ENCODE measurements around the gene ITGA7.

- no peak for TF ChIP-seq CTCF (IDR thresholded peaks at IDR 0.05)
- TF ChIP-seq EP300 (IDR thresholded peaks at IDR 0.05): no peak
- no peak for TF ChIP-seq POLR2A (IDR thresholded peaks at IDR 0.05)
- TF ChIP-seq POLR2AphosphoS5 (IDR thresholded peaks at IDR 0.05): no peak
Measured at GRCh38 chr12:55694188-55694515, 13.6 kb downstream of the ITGA7 start.

Data from upper lobe of left lung (tissue), 4 donors.